HepG2 (cell line): ENCODE data around the gene MAP1B. TPM values are rescaled to one million over a fixed set of nuclear protein-coding genes. Genes with fewer than 3 reads are reported as not detected.

Source experiments
- ATAC-seq: fragments of 200-7000 bp; cut with Tn5 transposase; 3 replicates; pipeline ENCODE4 v1.9.1; 2020; ENCODE audit warnings: mild to moderate bottlenecking, moderate library complexity
- BruUV-seq: library from RNA; stranded (reverse); fragments of 400-500 nt; replicated peaks from 2 replicates; lab custom pipeline; 2021; lab: Mats Ljungman, UMichigan
- CTCF ChIA-PET: fragments of 300-600 bp; formaldehyde crosslinking; extraction: SDS; loops from one replicate; lab custom pipeline; 2021; ENCODE audit warnings: low total read pairs, inconsistent platforms, low intra/inter-chr PET ratio; lab: Yijun Ruan, JAX
- POLR2A ChIA-PET: fragments of 350-600 bp; sonication (Branson Sonifier 250); formaldehyde crosslinking; loops from one replicate; lab custom pipeline; 2020; ENCODE audit warnings: antibody characterized with exemption, inconsistent platforms; lab: Yijun Ruan, JAX
- DNase-seq: peaks from one replicate; pipeline ENCODE4 v3.0.0-alpha.2; 2015; ENCODE audit warnings: low spot score
- FAIRE-seq: peaks from 3 replicates; lab custom pipeline; 2011; peaks lifted over from hg19 to GRCh38; lab: Jason Lieb, UNC
- H2AFZ ChIP-seq: one replicate; pipeline ENCODE4 v1.6.1; 2011; ENCODE audit warnings: low read length, inconsistent platforms
- H3K27ac ChIP-seq: fragments of 300-600 bp; 3 replicates; pipeline ENCODE4 v1.8.0; 2011; ENCODE audit warnings: mixed run types, mild to moderate bottlenecking, mixed read lengths, low read length, inconsistent platforms; ENCODE audit not compliant: insufficient read depth; ENCODE audit errors: extremely low read length
- H3K27me3 ChIP-seq, 2 experiments: fragments of 200-600 bp in 1 of 2; 2 replicates in 1 of 2; 3 replicates in 1 of 2; pipeline versions ENCODE4 v1.6.0 to v1.8.0; 2011; ENCODE audit warnings: low read length in 2 of 2, mild to moderate bottlenecking in 2 of 2, moderate library complexity in 2 of 2, inconsistent platforms in 1 of 2; ENCODE audit not compliant: insufficient read depth in 2 of 2, control insufficient read depth in 1 of 2
- H3K36me3 ChIP-seq, 2 experiments: fragments of 200-600 bp in 1 of 2; replicated peaks in 1 of 2; 2 replicates in 1 of 2; 3 replicates in 1 of 2; pipeline versions ENCODE4 v1.5.1 to v1.8.0; 2011; ENCODE audit warnings: low read length in 2 of 2, inconsistent platforms in 1 of 2; ENCODE audit not compliant: insufficient read depth in 2 of 2, control insufficient read depth in 1 of 2
- H3K4me1 ChIP-seq: 2 replicates; pipeline ENCODE4 v1.5.1; 2012; ENCODE audit warnings: low read length, inconsistent platforms; ENCODE audit not compliant: insufficient read depth
- H3K4me2 ChIP-seq: 2 replicates; pipeline ENCODE4 v1.6.0; 2011; ENCODE audit warnings: low read depth, low read length, inconsistent platforms
- H3K4me3 ChIP-seq, 3 experiments: fragments of 200-600 bp in 1 of 3; sonication (generic), shearing (Covaris generic) in 1 of 3; replicated peaks in 1 of 3; 2 replicates each; pipeline ENCODE4 v1.5.1; 2011 to 2016; ENCODE audit warnings: low read length in 3 of 3, inconsistent platforms in 2 of 3, low read depth in 2 of 3, mild to moderate bottlenecking in 2 of 3, control low read depth in 1 of 3, mixed read lengths in 1 of 3; ENCODE audit not compliant: insufficient read depth in 1 of 3
- H3K79me2 ChIP-seq: one replicate; pipeline ENCODE4 v1.6.1; 2011; ENCODE audit warnings: low read length, inconsistent platforms; ENCODE audit not compliant: insufficient read depth
- H3K9ac ChIP-seq: 2 replicates; pipeline ENCODE4 v1.6.0; 2011; ENCODE audit warnings: mild to moderate bottlenecking, low read depth, low read length, inconsistent platforms; ENCODE audit not compliant: insufficient read depth
- H3K9me3 ChIP-seq: 2 replicates; pipeline ENCODE4 v1.5.1; 2012; ENCODE audit warnings: mild to moderate bottlenecking, low read length
- H4K20me1 ChIP-seq: 2 replicates; pipeline ENCODE4 v1.6.0; 2011; ENCODE audit warnings: inconsistent platforms, mild to moderate bottlenecking, low read length, moderate library complexity; ENCODE audit not compliant: insufficient read depth
- HOXA7 ChIP-seq: sonication (generic); formaldehyde crosslinking; IDR thresholded peaks from 2 replicates; pipeline ENCODE4 v1.8.1; 2022; ENCODE audit warnings: mild to moderate bottlenecking, missing genetic modification reagents, moderate library complexity
- KLF16 ChIP-seq, 2 experiments: sonication (generic) in 1 of 2; formaldehyde crosslinking in 1 of 2; IDR thresholded peaks; 2 replicates each; pipeline versions ENCODE4 v1.6.1 to v1.8.0; 2016 to 2023; ENCODE audit warnings: missing genetic modification reagents in 2 of 2, missing compliant biosample characterization in 1 of 2
- MAFF ChIP-seq: IDR thresholded peaks from 2 replicates; pipeline ENCODE4 v1.6.1; 2011; ENCODE audit warnings: low read depth, low read length, improper control_type of control experiment
- MAFK ChIP-seq, 2 experiments: IDR thresholded peaks in 1 of 2; conservative IDR thresholded peaks in 1 of 2; 2 replicates each; pipeline ENCODE4 v1.6.1; 2011; ENCODE audit warnings: improper control_type of control experiment in 2 of 2, low read length in 2 of 2
- NR1H2 ChIP-seq: sonication (generic); formaldehyde crosslinking; IDR thresholded peaks from 2 replicates; pipeline ENCODE4 v1.8.1; 2022; ENCODE audit warnings: low read depth, missing genetic modification reagents, borderline replicate concordance
- RBM22 ChIP-seq: fragments of 200-400 bp; formaldehyde crosslinking; optimal IDR thresholded peaks from 2 replicates; pipeline ENCODE3; 2017; ENCODE audit warnings: mild to moderate bottlenecking, low read length, moderate library complexity
- RORA ChIP-seq: sonication (generic); formaldehyde crosslinking; IDR thresholded peaks from 2 replicates; pipeline ENCODE4 v1.5.0; 2020; ENCODE audit warnings: mild to moderate bottlenecking, missing genetic modification reagents, moderate library complexity
- SATB2 ChIP-seq: sonication (generic); formaldehyde crosslinking; IDR thresholded peaks from 2 replicates; pipeline ENCODE4 v1.5.0; 2020; ENCODE audit warnings: missing genetic modification reagents
- SMYD3 ChIP-seq: sonication (generic); formaldehyde crosslinking; IDR thresholded peaks from 2 replicates; pipeline ENCODE4 v1.8.1; 2023; ENCODE audit warnings: mild to moderate bottlenecking, missing genetic modification reagents
- TFDP1 ChIP-seq: IDR thresholded peaks from 2 replicates; pipeline ENCODE4 v1.6.1; 2016; ENCODE audit warnings: missing compliant biosample characterization, missing genetic modification reagents, borderline replicate concordance
- TRAFD1 ChIP-seq: sonication (generic); formaldehyde crosslinking; IDR thresholded peaks from 2 replicates; pipeline ENCODE4 v1.5.1; 2020; ENCODE audit warnings: missing genetic modification reagents, mild to moderate bottlenecking, borderline replicate concordance
- ZC3H13 ChIP-seq: sonication (generic); formaldehyde crosslinking; IDR thresholded peaks from 2 replicates; pipeline ENCODE4 v1.8.1; 2023; ENCODE audit warnings: mild to moderate bottlenecking, missing genetic modification reagents, moderate library complexity
- ZNF547 ChIP-seq: sonication (generic); formaldehyde crosslinking; IDR thresholded peaks from 2 replicates; pipeline ENCODE4 v1.5.1; 2020; ENCODE audit warnings: mild to moderate bottlenecking, missing genetic modification reagents
- ZNF589 ChIP-seq: sonication (generic); formaldehyde crosslinking; conservative IDR thresholded peaks from 2 replicates; pipeline ENCODE4 v1.8.0; 2022; ENCODE audit warnings: mild to moderate bottlenecking, moderate library complexity, missing genetic modification reagents
- ZNF790 ChIP-seq: sonication (generic); formaldehyde crosslinking; IDR thresholded peaks from 2 replicates; pipeline ENCODE4 v1.8.0; 2022; ENCODE audit warnings: missing genetic modification reagents, mild to moderate bottlenecking, borderline replicate concordance
- WGBS: methylation state at CpG from one replicate; pipeline ENCODE4 v1.1.6; 2017; ENCODE audit warnings: low lambda C conversion rate; 5-methylcytosine and 5-hydroxymethylcytosine counted together
- in situ Hi-C: cut with HindIII; loops from 2 replicates; pipeline ENCODE4 v1.10.0; 2017; ENCODE audit warnings: low pct_unique_long_range_greater_than_20kb; ENCODE audit not compliant: extremely low pct_ligation_motif_present
- intact Hi-C: fragments of 100-400 bp; cut with micrococcal nuclease; formaldehyde crosslinking; loops from one replicate; pipeline ENCODE4 v1.10.0; 2022; ENCODE audit not compliant: unreplicated experiment
- polyA plus RNA-seq, 8 experiments: library from polyadenylated mRNA; depleted of rRNA in 3 of 8; stranded (reverse) in 7 of 8; unstranded in 1 of 8; fragments of >200 nt; fragmentation: Illumina TruSeq in 4 of 8; extraction: Trizol in 4 of 8; gene quantifications; 2 replicates each; pipeline versions ENCODE4 v1.2.1 to v1.2.3, GENCODE V29; 2011 to 2016; ENCODE audit warnings: low read depth in 4 of 8, missing spikeins in 1 of 8, mixed read lengths in 1 of 8; ENCODE audit not compliant: insufficient read depth in 1 of 8
- total RNA-seq, 5 experiments: library from RNA; depleted of rRNA; stranded (reverse); fragments of >200 nt; fragmentation: Illumina TruSeq; extraction: Trizol; gene quantifications; 2 replicates each; pipeline ENCODE4 v1.2.3, GENCODE V29; 2016; ENCODE audit warnings: low read depth in 1 of 5
- TF ChIP-seq, protein P1 (sequence below): IDR thresholded peaks from 2 replicates; pipeline ENCODE4 v1.6.1; 2012; ENCODE audit warnings: inconsistent platforms
- TF ChIP-seq, protein P2 (sequence below): sonication (generic); formaldehyde crosslinking; IDR thresholded peaks from 2 replicates; pipeline ENCODE4 v1.4.0; 2020; ENCODE audit warnings: missing genetic modification reagents

Gene MAP1B
- total and polyA plus RNA-seq, 2 of the 13 experiments (the other 11 are each of a cell fraction or from before 2014, with no cell fraction given): 3.3 to 6.2 TPM

DNA sequence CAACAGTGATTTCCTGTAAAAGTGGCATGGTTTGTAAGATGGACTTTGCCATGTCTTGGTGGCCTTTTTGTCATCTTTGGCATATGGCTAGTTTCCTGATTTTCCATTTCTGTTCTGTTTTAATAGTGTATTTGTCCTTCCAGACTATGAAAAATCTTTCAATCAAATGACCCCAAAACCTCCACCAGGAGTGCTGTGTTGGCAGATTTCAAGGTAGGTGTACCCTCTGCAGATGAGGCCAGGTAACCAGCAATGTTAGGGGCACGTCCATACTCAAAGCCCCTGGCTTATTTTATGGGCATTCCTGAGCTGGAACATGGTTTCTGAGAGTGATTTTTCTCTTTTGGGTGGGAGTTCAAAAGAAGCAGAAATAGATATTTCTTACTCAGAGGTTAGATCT lies 15.2 kb upstream of the MAP1B start:
- ChIA-PET POLR2A (no interaction called here), CTCF (no interaction called here)
- FAIRE-seq: no peak
- no peaks in the 10 kb centered on the region for H4K20me1 ChIP-seq
- TF ChIP-seq HOXA7 (CRISPR knock-in tag) (no peak), SATB2 (no peak), SMYD3 (CRISPR knock-in tag) (no peak), MAFF (0 out of 2 replicates have a peak, but pooled peaks have one; percentile 18), MAFK (conservative IDR thresholded peaks at IDR 0.05 in 1 of 2, IDR thresholded peaks at IDR 0.05 in 1 of 2; ENCODE audit: low read length in 2 of 2) (peak; percentile 41 to 51; a peak in 2 of 4 replicates), RBM22 (no peak), ZNF547 (CRISPR knock-in tag) (no peak), TRAFD1 (no peak), NR1H2 (CRISPR knock-in tag) (no peak), KLF16 (CRISPR knock-in tag; IDR thresholded peaks at IDR 0.05) (no peak), ZC3H13 (no peak), RORA (CRISPR knock-in tag) (no peak), TFDP1 (CRISPR knock-in tag) (no peak), ZNF790 (CRISPR knock-in tag) (no peak), ZNF589 (CRISPR knock-in tag) (no peak)
- TF ChIP-seq, protein P1, sequence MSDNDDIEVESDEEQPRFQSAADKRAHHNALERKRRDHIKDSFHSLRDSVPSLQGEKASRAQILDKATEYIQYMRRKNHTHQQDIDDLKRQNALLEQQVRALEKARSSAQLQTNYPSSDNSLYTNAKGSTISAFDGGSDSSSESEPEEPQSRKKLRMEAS: no peak
- TF ChIP-seq, protein P2, sequence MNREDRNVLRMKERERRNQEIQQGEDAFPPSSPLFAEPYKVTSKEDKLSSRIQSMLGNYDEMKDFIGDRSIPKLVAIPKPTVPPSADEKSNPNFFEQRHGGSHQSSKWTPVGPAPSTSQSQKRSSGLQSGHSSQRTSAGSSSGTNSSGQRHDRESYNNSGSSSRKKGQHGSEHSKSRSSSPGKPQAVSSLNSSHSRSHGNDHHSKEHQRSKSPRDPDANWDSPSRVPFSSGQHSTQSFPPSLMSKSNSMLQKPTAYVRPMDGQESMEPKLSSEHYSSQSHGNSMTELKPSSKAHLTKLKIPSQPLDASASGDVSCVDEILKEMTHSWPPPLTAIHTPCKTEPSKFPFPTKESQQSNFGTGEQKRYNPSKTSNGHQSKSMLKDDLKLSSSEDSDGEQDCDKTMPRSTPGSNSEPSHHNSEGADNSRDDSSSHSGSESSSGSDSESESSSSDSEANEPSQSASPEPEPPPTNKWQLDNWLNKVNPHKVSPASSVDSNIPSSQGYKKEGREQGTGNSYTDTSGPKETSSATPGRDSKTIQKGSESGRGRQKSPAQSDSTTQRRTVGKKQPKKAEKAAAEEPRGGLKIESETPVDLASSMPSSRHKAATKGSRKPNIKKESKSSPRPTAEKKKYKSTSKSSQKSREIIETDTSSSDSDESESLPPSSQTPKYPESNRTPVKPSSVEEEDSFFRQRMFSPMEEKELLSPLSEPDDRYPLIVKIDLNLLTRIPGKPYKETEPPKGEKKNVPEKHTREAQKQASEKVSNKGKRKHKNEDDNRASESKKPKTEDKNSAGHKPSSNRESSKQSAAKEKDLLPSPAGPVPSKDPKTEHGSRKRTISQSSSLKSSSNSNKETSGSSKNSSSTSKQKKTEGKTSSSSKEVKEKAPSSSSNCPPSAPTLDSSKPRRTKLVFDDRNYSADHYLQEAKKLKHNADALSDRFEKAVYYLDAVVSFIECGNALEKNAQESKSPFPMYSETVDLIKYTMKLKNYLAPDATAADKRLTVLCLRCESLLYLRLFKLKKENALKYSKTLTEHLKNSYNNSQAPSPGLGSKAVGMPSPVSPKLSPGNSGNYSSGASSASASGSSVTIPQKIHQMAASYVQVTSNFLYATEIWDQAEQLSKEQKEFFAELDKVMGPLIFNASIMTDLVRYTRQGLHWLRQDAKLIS (CRISPR knock-in tag): no peak
- in situ Hi-C loops: no loop called here
- H3K79me2 ChIP-seq: no peaks in the 10 kb centered on the region
- intact Hi-C loops: no loop called here
- no peak overlapping the region for H3K9ac ChIP-seq
- no peak overlapping the region for H3K4me3 ChIP-seq
- H3K27me3 ChIP-seq: 0 out of 5 replicates have a peak, but pooled peaks cover 0 to 8% of the 10 kb centered on the region in 2 experiments
- no peaks in the 10 kb centered on the region for H3K36me3 ChIP-seq
- no peak for ATAC-seq
- H3K9me3 ChIP-seq: no peaks in the 10 kb centered on the region
- no peaks in the 10 kb centered on the region for H3K4me1 ChIP-seq
- no TSS peak for BruUV-seq
- DNase-seq: no peak
- WGBS: 0% methylated on average over 1 of the region's 1 CpG
- no peak overlapping the region for H2AFZ ChIP-seq
- no peak overlapping the region for H3K27ac ChIP-seq
- no peak overlapping the region for H3K4me2 ChIP-seq
